Endothelial cell of umbilical vein (primary cell): ENCODE results near the gene FUZ. TPM values are rescaled to one million over a fixed set of nuclear protein-coding genes. Genes with fewer than 3 reads are reported as not detected.

Source experiments
- BruUV-seq: library from RNA; stranded (reverse); fragments of 400-500 nt; replicated peaks from 2 replicates; lab custom pipeline; 2021; lab: Mats Ljungman, UMichigan
- CTCF ChIA-PET: fragments of 300-600, 350-600 bp; sonication (Branson Sonifier 250); formaldehyde crosslinking; loops from one replicate; lab custom pipeline; 2021; ENCODE audit warnings: antibody characterized with exemption, inconsistent platforms; lab: Charles Lee
- POLR2A ChIA-PET: fragments of 300-600, 350-600 bp; sonication (Branson Sonifier 250); formaldehyde crosslinking; loops from one replicate; lab custom pipeline; 2021; ENCODE audit warnings: antibody characterized with exemption, inconsistent platforms; lab: Charles Lee
- DNase-seq: peaks from one replicate; pipeline ENCODE4 v3.0.0-alpha.2; 2011; ENCODE audit warnings: low read depth, low spot score
- FAIRE-seq: peaks from 2 replicates; lab custom pipeline; 2011; peaks lifted over from hg19 to GRCh38; lab: Jason Lieb, UNC
- H2AFZ ChIP-seq: 2 replicates; pipeline ENCODE4 v1.6.0; 2012; ENCODE audit warnings: low read depth, low read length, control low read depth, inconsistent platforms
- H3K27ac ChIP-seq: 2 replicates; pipeline ENCODE4 v1.5.1; 2011; ENCODE audit warnings: low read depth, mild to moderate bottlenecking, control low read depth, low read length, moderate library complexity; ENCODE audit not compliant: insufficient read depth
- H3K27me3 ChIP-seq, 2 experiments: 2 replicates each; pipeline versions ENCODE4 v1.6.0 to v1.6.1; 2011; ENCODE audit warnings: low read length in 2 of 2, mixed read lengths in 1 of 2; ENCODE audit not compliant: control insufficient read depth in 2 of 2, insufficient read depth in 2 of 2
- H3K36me3 ChIP-seq, 2 experiments: 2 replicates in 1 of 2; 3 replicates in 1 of 2; pipeline ENCODE4 v1.5.1; 2011; ENCODE audit warnings: low read length in 2 of 2, mild to moderate bottlenecking in 1 of 2, moderate library complexity in 1 of 2; ENCODE audit not compliant: control insufficient read depth in 2 of 2, insufficient read depth in 2 of 2; ENCODE audit errors: extremely low read depth in 1 of 2
- H3K4me1 ChIP-seq: 3 replicates; pipeline ENCODE4 v1.5.1; 2011; ENCODE audit warnings: mild to moderate bottlenecking, low read length; ENCODE audit not compliant: control insufficient read depth, insufficient read depth; ENCODE audit errors: extremely low read depth
- H3K4me2 ChIP-seq: 2 replicates; pipeline ENCODE4 v1.6.1; 2011; ENCODE audit warnings: low read length, control low read depth, mixed read lengths; ENCODE audit not compliant: insufficient read depth
- H3K4me3 ChIP-seq, 3 experiments: fragments of 200-600 bp in 1 of 3; sonication (generic), shearing (Covaris generic) in 1 of 3; replicated peaks in 1 of 3; 2 replicates each; pipeline ENCODE4 v1.5.1; 2011 to 2016; ENCODE audit warnings: control low read depth in 3 of 3, low read length in 3 of 3, mild to moderate bottlenecking in 2 of 3, inconsistent platforms in 1 of 3, low read depth in 1 of 3, moderate library complexity in 1 of 3; ENCODE audit not compliant: insufficient read depth in 1 of 3
- H3K79me2 ChIP-seq: 2 replicates; pipeline ENCODE4 v1.6.0; 2012; ENCODE audit warnings: low read length, inconsistent platforms; ENCODE audit not compliant: control insufficient read depth, insufficient read depth
- H3K9ac ChIP-seq: replicated peaks from 2 replicates; pipeline ENCODE3; 2011; ENCODE audit warnings: low read length, control low read depth; ENCODE audit not compliant: insufficient read depth; ENCODE audit errors: extremely low read depth
- H3K9me1 ChIP-seq: replicated peaks from 3 replicates; pipeline ENCODE4 v1.6.0; 2011; ENCODE audit warnings: mild to moderate bottlenecking, low read length; ENCODE audit not compliant: control insufficient read depth, insufficient read depth; ENCODE audit errors: extremely low read depth
- H3K9me3 ChIP-seq: replicated peaks from 2 replicates; pipeline ENCODE4 v1.5.1; 2012; ENCODE audit warnings: low read length, inconsistent platforms; ENCODE audit not compliant: control insufficient read depth, insufficient read depth
- H4K20me1 ChIP-seq: replicated peaks from 2 replicates; pipeline ENCODE3; 2011; ENCODE audit warnings: mild to moderate bottlenecking, low read length; ENCODE audit not compliant: control insufficient read depth, insufficient read depth; ENCODE audit errors: extremely low read depth
- CTCF ChIP-seq, 2 donors: IDR thresholded peaks; 1 replicate in 1 of 2; 2 replicates in 1 of 2; pipeline ENCODE4 v1.5.1; 2011; ENCODE audit warnings: low read length in 2 of 2, mild to moderate bottlenecking in 2 of 2, moderate library complexity in 2 of 2, control low read depth in 1 of 2, inconsistent platforms in 1 of 2, low read depth in 1 of 2; ENCODE audit not compliant: insufficient read depth in 1 of 2; ENCODE audit errors: extremely low read depth in 1 of 2
- EZH2 ChIP-seq: IDR thresholded peaks from 2 replicates; pipeline ENCODE4 v1.6.1; 2012; ENCODE audit warnings: borderline replicate concordance, low read depth, mild to moderate bottlenecking, moderate library complexity, low read length, inconsistent platforms; ENCODE audit not compliant: severe bottlenecking
- FOS ChIP-seq: IDR thresholded peaks from 2 replicates; pipeline ENCODE4 v1.6.1; 2011; ENCODE audit warnings: mild to moderate bottlenecking, low read length, moderate library complexity, borderline replicate concordance; ENCODE audit not compliant: insufficient read depth
- MYC ChIP-seq: IDR thresholded peaks from one replicate; pipeline ENCODE4 v1.6.1; 2011; ENCODE audit warnings: mild to moderate bottlenecking, low read depth, low read length
- POLR2A ChIP-seq: IDR thresholded peaks from 2 replicates; pipeline ENCODE4 v1.6.1; 2012; ENCODE audit warnings: low read depth, mild to moderate bottlenecking, control low read depth, low read length
- POLR2AphosphoS5 ChIP-seq: IDR thresholded peaks from 2 replicates; pipeline ENCODE4 v1.6.1; 2012; ENCODE audit warnings: low read depth, mild to moderate bottlenecking, control low read depth, low read length, moderate library complexity; ENCODE audit not compliant: insufficient read depth
- dilution Hi-C: fragments of 300-500 bp; cut with MboI; formaldehyde crosslinking; loops from one replicate; pipeline ENCODE4 v1.15.0; 2019; ENCODE audit warnings: low sequenced_read_pairs; ENCODE audit not compliant: extremely low pct_ligation_motif_present
- intact Hi-C: fragments of 100-400 bp; cut with micrococcal nuclease; formaldehyde crosslinking; loops from one replicate; pipeline ENCODE4 v1.10.0; 2022
- polyA plus RNA-seq, 4 experiments: library from polyadenylated mRNA; depleted of rRNA in 3 of 4; stranded (reverse) in 3 of 4; unstranded in 1 of 4; fragments of >200 nt; gene quantifications; 2 replicates each; pipeline versions ENCODE4 v1.2.1 to v1.2.3, GENCODE V29; 2011 to 2012; ENCODE audit warnings: missing spikeins in 1 of 4
- total RNA-seq: library from RNA; stranded (reverse); gene quantifications from 2 replicates; pipeline ENCODE4 v1.2.3, GENCODE V29; 2021

The FUZ gene
- total and polyA plus RNA-seq, 2 donors (not counting 3 experiments of a cell fraction or from before 2014, with no cell fraction given): 12.3 to 14.0 TPM

- Histone ChIP-seq H3K36me3 (peaks cover 10 to 60% of the 10 kb centered on the region in 2 experiments), H3K4me2 (no peak overlapping the region), H3K27ac (no peak overlapping the region), H3K9me1 (no peaks in the 10 kb centered on the region), H3K4me3 (no peak overlapping the region), H3K4me1 (no peaks in the 10 kb centered on the region), H3K27me3 (no peaks in the 10 kb centered on the region), H3K9me3 (no peaks in the 10 kb centered on the region), H4K20me1 (no peaks in the 10 kb centered on the region), H3K79me2 (no peaks in the 10 kb centered on the region), H3K9ac (no peak overlapping the region), H2AFZ (no peak overlapping the region)
- dilution Hi-C loops (no loop called here), intact Hi-C loops (no loop called here)
- ChIA-PET CTCF (no interaction called here), POLR2A (no interaction called here)
- BruUV-seq: no TSS peak
- TF ChIP-seq POLR2A: no peak
- FAIRE-seq: no peak
- DNase-seq: no peak
Measured at GRCh38 chr19:49795615-49796014, 17.5 kb downstream of the FUZ start.

- Histone ChIP-seq H3K9me3 (no peaks in the 10 kb centered on the region), H3K9me1 (no peaks in the 10 kb centered on the region), H3K79me2 (no peaks in the 10 kb centered on the region), H3K27ac (no peak overlapping the region), H3K9ac (no peak overlapping the region), H3K27me3 (no peaks in the 10 kb centered on the region), H3K4me1 (no peaks in the 10 kb centered on the region), H3K4me2 (no peak overlapping the region), H3K4me3 (no peak overlapping the region), H3K36me3 (peaks cover 8 to 58% of the 10 kb centered on the region in 2 experiments), H2AFZ (no peak overlapping the region), H4K20me1 (no peaks in the 10 kb centered on the region)
- POLR2A ChIA-PET: no interaction called here
- no TSS peak for BruUV-seq
- TF ChIP-seq EZH2: no peak
- TF ChIP-seq MYC: no peak
- TF ChIP-seq POLR2AphosphoS5: no peak
- TF ChIP-seq FOS: peak; percentile 78
- TF ChIP-seq CTCF (IDR thresholded peaks at IDR 0.05; ENCODE audit: extremely low read depth in 1 of 2, insufficient read depth in 1 of 2, low read depth in 1 of 2, low read length in 2 of 2): no peak
- FAIRE-seq (no peak), DNase-seq (no peak)
- intact Hi-C loops (no loop called here), dilution Hi-C loops (no loop called here)
- CTCF ChIA-PET: no interaction called here
Measured at GRCh38 chr19:49793561-49793840, 19.6 kb downstream of the FUZ start.
